ENCODE data around the gene PSRC1. TPM values are rescaled to one million over a fixed set of nuclear protein-coding genes. Genes with fewer than 3 reads are reported as not detected.

Gene PSRC1
- total RNA-seq, 1 donor from 2014 or later: 13.9 TPM

GRCh38 chr1:109296782-109297181, 13.8 kb upstream of the PSRC1 start:
- intact Hi-C loops (cut with micrococcal nuclease): no loop called here

- intact Hi-C loops (cut with micrococcal nuclease): no loop called here
These were observed 12.9 kb upstream of the PSRC1 start for GRCh38 chr1:109295712-109296415.

GRCh38 chr1:109294481-109294880, 11.5 kb upstream of the PSRC1 start:
- intact Hi-C loops (cut with micrococcal nuclease): no loop called here

GRCh38 chr1:109293026-109293425, 10.1 kb upstream of the PSRC1 start:
- intact Hi-C loops (cut with micrococcal nuclease): no loop called here

- intact Hi-C loops (cut with micrococcal nuclease): no loop called here
These were observed 9.4 kb upstream of the PSRC1 start for GRCh38 chr1:109292364-109292763.

- intact Hi-C loops (cut with micrococcal nuclease): no loop called here
These were observed 8.1 kb upstream of the PSRC1 start for GRCh38 chr1:109290998-109291397.

GRCh38 chr1:109290137-109290536, 7.2 kb upstream of the PSRC1 start:
- intact Hi-C loops (cut with micrococcal nuclease): no loop called here

GRCh38 chr1:109286762-109287161, 3.8 kb upstream of the PSRC1 start:
- intact Hi-C loops (cut with micrococcal nuclease): loop anchor here (10.0 kb wide), 1 partner anchor 358 kb away; no protein-coding TSS in a partner anchor

- intact Hi-C loops (cut with micrococcal nuclease): loop anchor here (1.0 to 10.0 kb wide), 13 partner anchors 21 to 1054 kb away; partner anchors contain the start of genes ATXN7L2, CELSR2, CYB561D1 and GNAI3
These were observed 1.0 kb upstream of the PSRC1 start for GRCh38 chr1:109283748-109284600.

GRCh38 chr1:109282497-109282951, 421 bp downstream of the PSRC1 start:
- intact Hi-C loops (cut with micrococcal nuclease): loop anchor here (2.0 to 10.0 kb wide), 3 partner anchors 20 to 752 kb away; partner anchors contain the start of gene STRIP1

GRCh38 chr1:109281680-109282496, 1.1 kb downstream of the PSRC1 start:
- intact Hi-C loops (cut with micrococcal nuclease): loop anchor here (2.0 to 10.0 kb wide), 3 partner anchors 19 to 753 kb away; partner anchors contain the start of gene STRIP1

GRCh38 chr1:109280862-109281261, 2.1 kb downstream of the PSRC1 start:
- intact Hi-C loops (cut with micrococcal nuclease): loop anchor here (10.0 kb wide), 1 partner anchor 364 kb away; no protein-coding TSS in a partner anchor

- intact Hi-C loops (cut with micrococcal nuclease): loop anchor here (10.0 kb wide), 1 partner anchor 365 kb away; no protein-coding TSS in a partner anchor
These were observed 3.2 kb downstream of the PSRC1 start for GRCh38 chr1:109279615-109280278.

GRCh38 chr1:109277434-109278204, 5.3 kb downstream of the PSRC1 start:
- intact Hi-C loops (cut with micrococcal nuclease): loop anchor here (1.0 kb wide), 2 partner anchors 122 to 255 kb away; no protein-coding TSS in a partner anchor

- intact Hi-C loops (cut with micrococcal nuclease): no loop called here
These were observed 7.1 kb downstream of the PSRC1 start for GRCh38 chr1:109275706-109276345.

GRCh38 chr1:109274533-109275476, 8.1 kb downstream of the PSRC1 start:
- intact Hi-C loops (cut with micrococcal nuclease): no loop called here

- intact Hi-C loops (cut with micrococcal nuclease): no loop called here
These were observed 9.2 kb downstream of the PSRC1 start for GRCh38 chr1:109273570-109274288.
